Stimulated activated CD8-positive, alpha-beta memory T cell treated with anti-CD3 and anti-CD28 coated beads, Interleukin-4, amount 100 ng/mL, for 24 hours (primary cell): ENCODE data around the gene ANO3.
"Not testable (repeated sequence)": the region's sequence is repeated elsewhere in the genome, so short reads cannot be mapped to it uniquely, and the experiment has no call there.

ENCODE experiments used
- DNase-seq: peaks from one replicate; pipeline ENCODE4 v3.0.0-alpha.2; 2020; ENCODE audit warnings: low read depth

Gene ANO3

DNA sequence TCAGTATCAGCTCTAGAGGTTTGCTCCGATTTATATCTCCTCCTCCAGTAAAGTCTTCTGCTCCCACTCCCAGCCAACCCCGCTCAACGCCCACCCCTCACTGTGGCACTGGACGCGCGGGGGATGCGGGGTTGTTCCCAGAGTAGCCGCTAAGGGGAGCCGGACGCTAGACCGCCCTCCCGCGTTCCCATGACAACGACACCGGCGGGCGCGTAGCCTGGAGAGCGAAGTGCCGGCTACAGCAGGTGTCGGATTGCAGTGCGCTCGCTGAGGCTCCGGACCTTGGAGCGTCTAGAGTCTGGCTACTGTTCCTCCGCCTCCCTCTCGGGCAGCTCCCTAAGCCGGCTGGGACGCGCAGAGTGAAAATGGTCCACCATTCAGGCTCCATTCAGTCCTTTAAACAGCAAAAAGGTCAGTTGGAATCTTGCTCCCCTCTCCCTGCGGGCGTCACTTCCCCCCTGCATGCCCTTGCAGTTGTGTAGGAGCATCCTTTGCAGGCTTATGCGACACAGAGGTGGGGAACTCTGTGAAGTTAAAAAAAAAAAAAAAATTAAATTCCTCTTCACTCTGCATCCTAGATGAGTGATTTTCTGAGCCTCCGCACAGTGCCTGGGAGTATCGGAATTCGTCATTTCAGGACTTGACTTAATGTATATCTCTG lies at the start of gene ANO3:
TSS of gene ANO3 (plus strand) at position 220 of the 661 bp plus-strand sequence. CDS start at position 366, 146 bp downstream.
- DNase-seq, result no peak

- no peak for DNase-seq
These were observed 48.0 kb upstream of the ANO3 start for GRCh38 chr11:26283852-26284408.

DNA sequence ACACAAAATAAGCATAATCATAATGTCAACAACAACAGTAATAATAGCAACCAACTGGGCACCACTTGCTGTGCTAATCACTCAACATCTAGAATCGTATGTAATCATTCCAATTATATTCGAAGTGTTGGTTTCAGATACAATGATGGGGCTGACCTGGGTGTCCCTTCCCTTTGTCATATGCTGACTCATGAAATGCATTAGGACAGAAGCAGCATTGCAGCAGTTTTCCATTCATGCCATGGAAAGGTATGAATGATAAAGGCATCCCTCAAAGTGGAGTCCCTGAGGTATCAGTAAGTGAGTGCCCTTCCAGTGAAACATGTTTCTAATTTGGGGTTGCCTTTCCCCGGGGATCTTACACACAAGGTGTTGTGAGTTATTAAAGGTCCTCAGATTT lies 46.3 kb upstream of the ANO3 start:
- no peak for DNase-seq

DNA sequence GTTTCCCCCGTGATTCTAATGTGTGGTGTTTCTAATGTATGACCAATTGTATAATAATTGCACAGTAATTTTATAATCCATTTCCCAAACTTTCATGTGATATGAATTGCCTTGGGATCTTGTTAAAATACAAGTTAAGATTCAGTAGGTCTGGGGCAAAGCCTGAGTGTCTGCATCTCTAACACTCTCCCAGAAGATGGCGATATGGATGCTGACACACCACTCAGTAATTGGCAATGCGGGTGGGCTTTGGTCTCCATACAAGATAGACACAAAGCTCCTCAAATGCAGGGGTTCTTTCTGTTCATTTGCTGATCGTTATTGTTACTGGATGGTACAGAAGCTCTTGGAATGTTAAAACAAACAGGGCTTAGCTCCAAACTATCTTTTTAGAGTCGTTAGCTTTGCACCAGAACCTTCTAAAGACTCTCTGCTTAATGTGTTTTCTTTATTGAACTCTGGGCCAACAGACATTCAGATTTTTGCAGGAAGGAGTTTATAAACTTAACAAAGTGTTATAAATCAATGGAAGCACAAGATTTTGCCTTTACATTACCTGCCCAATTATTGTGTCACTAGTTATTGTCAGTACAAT lies 45.4 kb upstream of the ANO3 start:
- DNase-seq, result no peak

DNA sequence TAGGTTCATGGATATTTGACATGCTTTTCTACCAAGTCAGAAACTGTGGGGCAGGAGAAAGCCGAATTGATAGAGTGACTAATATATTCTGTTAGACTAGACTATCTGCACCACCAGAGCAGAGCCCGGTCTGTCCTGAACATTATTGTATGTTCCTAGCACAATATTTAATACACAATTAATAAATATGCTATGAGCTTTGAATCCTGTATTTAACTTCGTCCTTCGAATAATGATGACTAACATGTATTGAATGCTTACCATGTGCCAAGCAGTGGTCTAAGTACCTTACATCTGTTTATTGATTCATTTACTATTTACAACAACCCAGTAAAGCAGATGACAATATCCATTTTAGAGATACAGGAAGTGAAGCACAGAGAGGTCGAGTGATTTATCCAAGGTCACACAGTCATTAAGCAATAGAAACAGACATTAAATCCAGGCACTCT lies 44.8 kb upstream of the ANO3 start:
- DNase-seq, result no peak

- DNase-seq, result no peak
These were observed 34.5 kb upstream of the ANO3 start for GRCh38 chr11:26297189-26297975.

- DNase-seq, result not testable (repeated sequence)
These were observed 15.6 kb upstream of the ANO3 start for GRCh38 chr11:26316372-26316771.

DNA sequence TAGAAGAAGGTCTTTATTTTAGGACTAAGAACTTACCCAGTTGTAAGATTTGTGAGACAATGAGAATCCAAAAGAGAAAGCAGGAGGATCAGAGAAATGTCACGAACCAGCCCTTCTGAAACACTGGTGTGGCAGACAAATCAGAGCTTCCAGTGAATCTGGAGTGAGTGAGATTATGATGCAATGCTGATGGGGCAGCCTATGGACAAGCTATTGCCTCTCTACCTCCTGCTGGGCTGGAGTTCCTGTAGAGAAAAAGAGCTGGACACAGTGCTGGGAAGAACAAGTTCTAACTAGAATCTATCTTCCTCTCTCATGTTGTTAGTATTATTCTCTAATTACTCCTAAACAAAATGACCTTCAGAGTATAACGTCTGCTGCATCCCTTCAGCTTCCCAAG lies 12.0 kb upstream of the ANO3 start:
- no peak for DNase-seq

- DNase-seq, result no peak
These were observed 10.4 kb upstream of the ANO3 start for GRCh38 chr11:26321516-26321915.

- DNase-seq, result no peak
These were observed 9.4 kb upstream of the ANO3 start for GRCh38 chr11:26322335-26323067.

DNA sequence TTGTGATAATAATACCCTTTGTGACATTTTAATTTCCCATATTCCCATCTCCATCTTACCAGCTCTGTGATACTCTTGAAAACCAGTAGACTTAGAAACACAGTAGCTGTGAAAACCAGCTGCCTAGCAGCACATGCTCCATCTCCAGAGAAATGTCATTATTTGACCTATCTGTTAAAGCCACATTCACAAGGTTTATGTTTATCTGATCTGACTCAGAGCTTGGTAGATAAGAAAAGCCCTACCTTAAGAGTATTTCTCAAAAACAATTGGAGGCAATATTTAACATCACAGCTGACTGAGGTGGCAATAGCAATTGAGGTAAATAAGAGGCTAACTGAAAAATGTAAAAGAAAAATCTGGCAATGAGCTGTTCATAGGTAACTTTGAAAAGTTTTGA lies 8.1 kb upstream of the ANO3 start:
- no peak for DNase-seq

GRCh38 chr11:26324270-26324669 lies 7.7 kb upstream of the ANO3 start:
- DNase-seq, result no peak

- no peak for DNase-seq
These were observed 5.0 kb upstream of the ANO3 start for GRCh38 chr11:26326793-26327400.

- no peak for DNase-seq
These were observed 2.7 kb upstream of the ANO3 start for GRCh38 chr11:26329206-26329605.

- DNase-seq, result no peak
These were observed 1.7 kb upstream of the ANO3 start for GRCh38 chr11:26330262-26330661.

- no peak for DNase-seq
These were observed 614 bp downstream of the ANO3 start for GRCh38 chr11:26332572-26332915.

GRCh38 chr11:26333906-26334305 lies 2.0 kb downstream of the ANO3 start:
- no peak for DNase-seq

GRCh38 chr11:26335903-26336302 lies 4.0 kb downstream of the ANO3 start:
- DNase-seq, result no peak

GRCh38 chr11:26344647-26345046 lies 12.7 kb downstream of the ANO3 start:
- DNase-seq, result no peak

DNA sequence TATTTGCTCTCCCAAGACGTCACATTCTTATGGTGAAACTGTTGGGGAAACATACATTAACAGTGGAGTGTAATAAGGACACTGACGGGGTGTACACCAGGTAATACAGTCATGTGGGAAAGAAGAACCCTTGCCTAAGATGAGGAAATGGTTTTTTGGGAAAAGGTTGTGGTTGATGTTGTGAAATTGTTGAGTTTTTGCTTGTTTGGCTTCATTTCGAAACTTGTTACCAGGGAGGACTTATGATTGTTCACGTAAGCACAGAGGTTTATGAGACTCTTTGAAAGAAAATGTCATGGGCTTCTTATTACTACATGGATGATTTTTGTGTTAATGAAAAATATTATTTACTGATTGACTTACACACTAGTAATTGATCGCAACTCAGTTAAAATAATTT lies 16.8 kb downstream of the ANO3 start:
- no peak for DNase-seq

DNA sequence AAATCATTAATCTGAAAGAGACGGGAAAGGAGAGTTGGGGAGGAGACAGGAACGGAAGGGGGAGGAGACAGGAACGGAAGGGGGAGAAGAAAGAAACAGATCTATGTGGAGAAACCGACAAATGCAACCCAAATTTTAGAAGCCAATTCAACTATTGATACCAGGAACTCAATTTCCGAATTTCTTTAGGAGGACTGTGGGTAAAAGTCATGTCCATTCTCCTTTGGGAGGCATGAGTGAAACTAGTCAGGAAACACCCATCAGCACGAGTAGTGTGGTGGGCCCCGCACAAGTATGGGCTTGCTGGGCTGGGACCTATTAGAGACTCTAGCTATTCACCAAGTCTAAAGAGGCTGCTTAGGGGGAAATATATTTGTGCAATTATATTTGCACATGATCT lies 18.1 kb downstream of the ANO3 start:
- DNase-seq, result no peak

DNA sequence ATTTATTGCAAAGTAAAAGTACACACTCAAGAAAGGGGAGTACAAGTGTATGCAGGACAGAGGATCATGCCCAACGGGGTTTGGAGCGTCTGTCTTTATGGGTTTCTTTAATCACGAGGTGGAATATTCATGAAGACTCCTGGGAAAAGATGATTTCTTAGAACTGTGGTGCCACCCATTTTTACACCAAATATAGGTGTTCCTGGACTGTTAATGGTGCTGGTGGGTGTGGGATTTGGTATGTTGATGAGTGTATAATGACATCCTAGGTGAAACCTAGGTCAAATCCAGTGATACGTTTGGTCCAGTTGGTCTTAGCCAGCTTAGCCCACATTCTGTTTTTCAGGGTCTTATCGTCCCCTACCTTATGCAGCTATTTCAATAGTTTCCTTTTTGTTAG lies 21.1 kb downstream of the ANO3 start:
- DNase-seq, result no peak
